NCI-H82 treated with DMSO at 0.1 percent for 48 hours (cell line): ENCODE results near the gene ELFN1.

Experiments
- DNase-seq: peaks from one replicate; lab custom pipeline; 2025; ENCODE audit not compliant: unreplicated experiment; lab: John Stamatoyannopoulos, UW

Gene ELFN1

DNA sequence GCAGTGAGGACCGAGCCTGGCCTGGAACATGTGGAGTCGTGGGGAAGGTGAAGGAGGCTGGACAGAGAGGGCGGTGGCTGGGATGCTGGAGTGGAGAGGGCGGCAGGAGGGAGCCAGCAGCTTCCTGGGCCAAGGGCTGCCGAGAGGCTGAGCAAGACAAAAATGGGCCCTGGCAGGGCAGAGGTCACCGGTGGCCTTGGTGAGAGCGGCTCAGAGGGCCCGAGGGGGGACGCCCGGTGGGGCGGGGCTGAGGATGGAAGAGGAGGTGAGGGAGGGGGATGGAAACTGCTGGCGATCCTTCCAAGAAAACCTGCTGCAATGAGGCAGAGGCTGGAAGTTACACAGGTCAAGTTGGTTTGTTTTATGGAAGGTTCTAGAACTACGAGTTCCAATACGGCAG is 69.5 kb downstream of the ELFN1 start:
- no peak for DNase-seq

DNA sequence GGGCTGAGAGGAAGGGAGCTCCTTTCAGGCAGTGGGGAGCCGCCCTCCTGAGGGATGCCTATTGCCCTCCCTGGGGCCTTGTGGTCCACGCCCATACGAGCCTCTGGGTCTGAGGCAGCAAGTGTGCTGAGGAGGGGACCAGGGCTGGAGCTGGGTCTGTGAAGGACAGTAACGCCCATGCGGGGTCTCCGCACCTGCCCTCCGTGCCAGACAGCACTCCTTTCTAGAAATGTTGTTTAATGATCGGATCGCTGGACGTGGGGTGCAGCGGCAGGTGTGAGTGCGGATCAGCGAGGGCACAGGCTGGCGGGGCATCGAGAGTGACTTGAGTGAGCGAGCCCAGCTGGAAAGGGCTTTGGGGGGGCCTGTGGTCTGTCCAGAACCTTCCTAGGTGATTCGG is 70.1 kb downstream of the ELFN1 start:
- DNase-seq, result no peak

DNA sequence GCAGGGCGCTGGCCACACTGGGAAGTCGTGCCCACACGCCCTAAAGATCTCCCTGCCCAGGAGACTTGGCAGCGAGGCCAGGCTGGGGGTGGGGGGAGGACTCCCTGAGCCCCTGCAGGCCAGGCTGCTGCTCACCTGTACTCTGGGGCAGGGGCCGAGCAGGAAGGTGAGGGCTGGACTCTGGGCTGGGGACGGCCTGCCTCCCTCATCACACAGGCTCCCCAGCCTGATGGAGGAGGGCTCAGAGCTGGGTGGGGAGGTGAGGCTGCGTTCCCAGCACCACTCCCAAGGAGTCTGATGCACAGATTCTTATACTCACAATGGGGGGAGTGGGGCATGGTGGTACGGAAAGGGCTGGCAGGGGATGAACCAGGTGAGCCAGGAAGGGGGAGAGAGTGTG is 71.2 kb downstream of the ELFN1 start:
- DNase-seq, result no peak

DNA sequence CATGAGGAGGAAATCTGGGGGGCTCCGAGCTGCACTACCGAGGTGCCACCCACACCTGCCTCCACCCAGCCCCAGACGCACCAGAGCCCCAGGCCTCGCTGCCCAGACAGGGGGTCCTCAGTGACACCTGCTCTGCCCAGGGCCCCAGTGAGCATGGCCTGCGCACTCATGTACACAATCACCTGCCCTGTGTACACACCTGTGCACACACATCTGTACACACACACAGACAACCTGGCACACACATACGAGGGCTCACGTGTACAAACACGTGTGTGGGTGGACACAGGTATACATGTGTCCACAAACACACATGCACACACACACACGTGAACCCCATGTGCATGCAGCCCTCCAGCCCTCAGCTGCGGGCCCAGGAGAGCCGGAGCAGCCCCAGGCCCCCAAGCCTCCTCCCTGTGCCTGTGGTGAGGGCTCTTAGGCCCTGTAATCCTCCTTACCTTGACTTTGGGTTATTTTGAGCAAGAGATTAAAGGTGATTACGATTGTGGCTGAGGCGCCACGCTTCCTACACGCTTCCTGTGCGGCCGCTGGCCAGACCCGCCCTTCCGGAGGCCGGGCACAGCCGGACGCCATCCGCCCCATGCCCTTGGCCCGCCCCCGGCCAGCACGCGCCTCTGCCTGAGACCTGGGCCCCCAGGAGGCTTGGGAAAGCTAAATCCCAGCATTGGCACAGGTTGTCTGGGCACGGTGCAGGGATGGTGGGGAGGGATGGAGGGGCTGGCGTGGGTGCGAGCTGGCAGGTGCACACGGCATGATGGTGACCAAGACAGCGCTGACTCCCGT is 71.9 kb downstream of the ELFN1 start:
- DNase-seq, result peak; percentile 84

DNA sequence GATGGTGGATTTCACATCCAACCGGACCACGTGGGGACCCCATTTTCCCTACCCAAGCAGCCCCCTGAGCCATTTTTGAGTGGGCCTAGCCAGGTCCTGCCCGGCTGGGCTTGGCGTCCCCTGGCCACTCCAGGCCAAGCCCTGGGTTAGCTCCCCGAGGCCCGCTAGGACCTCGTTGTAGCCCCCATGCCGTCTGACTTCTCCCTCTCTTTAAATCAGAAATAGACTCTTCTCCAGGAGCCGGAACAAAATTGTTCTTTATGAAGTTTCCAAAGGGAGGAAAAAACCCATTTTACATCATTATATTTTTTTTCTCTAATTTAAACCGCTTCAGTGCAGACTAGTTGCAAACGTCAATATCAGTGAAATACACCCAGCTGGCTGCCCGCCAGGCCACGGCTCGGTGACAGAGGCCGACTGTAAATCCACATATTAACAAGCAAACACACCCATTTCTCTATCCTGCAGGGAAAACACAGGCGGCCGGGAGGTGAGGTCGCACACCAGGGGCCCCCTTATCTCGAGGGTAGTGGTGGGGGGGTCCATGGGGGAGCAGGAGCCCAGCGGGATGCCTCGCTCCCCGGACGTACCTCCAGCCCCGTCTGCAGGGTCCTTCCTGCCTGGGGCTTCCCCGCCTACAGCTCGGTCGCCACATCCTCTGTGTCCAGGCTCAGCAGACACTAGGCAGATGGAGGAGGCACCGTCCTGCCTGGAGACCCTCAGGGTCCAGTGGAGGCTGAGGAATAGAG is 72.7 kb downstream of the ELFN1 start:
- peak; percentile 18 for DNase-seq

DNA sequence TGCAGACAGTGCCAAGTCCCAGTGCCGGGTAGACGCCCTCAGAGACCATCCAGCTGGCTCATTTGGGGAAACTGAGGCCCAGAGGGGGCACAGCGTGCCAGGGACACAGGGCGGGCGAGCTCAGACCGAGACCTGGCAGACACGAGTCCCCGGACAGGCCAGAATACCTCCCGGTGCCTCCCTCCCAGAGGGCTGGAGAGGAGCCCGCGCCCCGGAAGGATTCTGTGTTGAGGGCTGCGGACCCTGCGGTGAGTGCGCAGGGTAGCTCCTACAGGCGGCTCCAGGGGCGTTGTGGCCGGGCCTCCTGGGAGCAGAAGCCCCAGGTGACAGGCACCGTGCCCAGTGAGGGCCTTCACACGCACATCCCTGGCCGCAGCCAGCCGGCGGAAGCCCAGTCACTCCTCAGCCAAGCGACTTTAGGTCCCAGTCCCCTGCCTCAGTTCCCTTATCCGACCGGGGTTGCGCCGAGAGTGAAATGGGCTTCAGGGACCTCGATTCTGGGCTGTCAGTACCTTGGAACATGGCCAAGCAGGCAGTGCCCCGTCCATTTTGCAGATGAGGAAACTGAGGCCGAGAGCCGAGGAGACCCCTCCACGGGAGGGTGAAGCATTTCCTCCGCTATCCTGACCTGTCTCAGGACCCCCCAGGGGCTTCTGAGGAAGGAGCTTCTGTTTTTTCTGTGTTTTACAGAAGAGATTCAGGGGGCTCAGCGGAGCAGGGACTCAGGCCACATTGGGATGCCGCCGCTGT is 73.6 kb downstream of the ELFN1 start:
- no peak for DNase-seq

DNA sequence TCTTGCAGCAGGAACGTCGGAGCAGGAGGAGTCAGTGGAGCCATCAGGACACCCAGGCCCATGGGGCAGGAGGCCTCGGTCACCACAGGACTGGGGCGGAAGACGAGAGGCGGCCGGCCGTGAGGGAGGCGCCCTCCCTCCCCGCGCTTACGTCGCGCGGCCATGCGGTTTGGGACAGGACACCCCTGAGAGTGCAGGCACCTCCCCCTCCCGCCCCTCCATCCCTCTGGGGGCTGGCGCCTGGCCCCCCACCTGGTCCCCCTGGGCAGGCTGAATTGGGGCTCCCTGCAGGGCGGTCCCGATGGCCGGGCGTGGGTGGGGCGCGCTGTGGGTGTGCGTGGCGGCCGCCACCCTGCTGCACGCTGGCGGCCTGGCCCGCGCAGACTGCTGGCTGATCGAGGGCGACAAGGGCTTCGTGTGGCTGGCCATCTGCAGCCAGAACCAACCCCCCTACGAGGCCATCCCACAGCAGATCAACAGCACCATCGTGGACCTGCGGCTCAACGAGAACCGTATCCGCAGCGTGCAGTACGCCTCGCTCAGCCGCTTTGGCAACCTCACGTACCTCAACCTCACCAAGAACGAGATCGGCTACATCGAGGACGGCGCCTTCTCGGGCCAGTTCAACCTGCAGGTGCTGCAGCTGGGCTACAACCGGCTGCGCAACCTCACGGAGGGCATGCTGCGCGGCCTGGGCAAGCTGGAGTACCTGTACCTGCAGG is 74.4 kb downstream of the ELFN1 start:
- DNase-seq, result no peak

DNA sequence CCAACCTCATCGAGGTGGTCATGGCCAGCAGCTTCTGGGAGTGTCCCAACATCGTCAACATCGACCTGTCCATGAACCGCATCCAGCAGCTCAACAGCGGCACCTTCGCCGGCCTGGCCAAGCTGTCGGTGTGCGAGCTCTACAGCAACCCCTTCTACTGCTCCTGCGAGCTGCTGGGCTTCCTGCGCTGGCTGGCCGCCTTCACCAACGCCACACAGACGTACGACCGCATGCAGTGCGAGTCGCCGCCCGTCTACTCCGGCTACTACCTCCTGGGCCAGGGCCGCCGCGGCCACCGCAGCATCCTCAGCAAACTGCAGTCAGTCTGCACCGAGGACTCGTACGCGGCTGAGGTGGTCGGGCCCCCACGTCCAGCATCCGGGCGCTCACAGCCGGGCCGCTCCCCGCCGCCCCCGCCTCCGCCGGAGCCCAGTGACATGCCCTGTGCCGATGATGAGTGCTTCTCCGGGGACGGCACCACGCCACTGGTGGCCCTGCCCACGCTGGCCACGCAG is 75.0 kb downstream of the ELFN1 start:
- no peak for DNase-seq

DNA sequence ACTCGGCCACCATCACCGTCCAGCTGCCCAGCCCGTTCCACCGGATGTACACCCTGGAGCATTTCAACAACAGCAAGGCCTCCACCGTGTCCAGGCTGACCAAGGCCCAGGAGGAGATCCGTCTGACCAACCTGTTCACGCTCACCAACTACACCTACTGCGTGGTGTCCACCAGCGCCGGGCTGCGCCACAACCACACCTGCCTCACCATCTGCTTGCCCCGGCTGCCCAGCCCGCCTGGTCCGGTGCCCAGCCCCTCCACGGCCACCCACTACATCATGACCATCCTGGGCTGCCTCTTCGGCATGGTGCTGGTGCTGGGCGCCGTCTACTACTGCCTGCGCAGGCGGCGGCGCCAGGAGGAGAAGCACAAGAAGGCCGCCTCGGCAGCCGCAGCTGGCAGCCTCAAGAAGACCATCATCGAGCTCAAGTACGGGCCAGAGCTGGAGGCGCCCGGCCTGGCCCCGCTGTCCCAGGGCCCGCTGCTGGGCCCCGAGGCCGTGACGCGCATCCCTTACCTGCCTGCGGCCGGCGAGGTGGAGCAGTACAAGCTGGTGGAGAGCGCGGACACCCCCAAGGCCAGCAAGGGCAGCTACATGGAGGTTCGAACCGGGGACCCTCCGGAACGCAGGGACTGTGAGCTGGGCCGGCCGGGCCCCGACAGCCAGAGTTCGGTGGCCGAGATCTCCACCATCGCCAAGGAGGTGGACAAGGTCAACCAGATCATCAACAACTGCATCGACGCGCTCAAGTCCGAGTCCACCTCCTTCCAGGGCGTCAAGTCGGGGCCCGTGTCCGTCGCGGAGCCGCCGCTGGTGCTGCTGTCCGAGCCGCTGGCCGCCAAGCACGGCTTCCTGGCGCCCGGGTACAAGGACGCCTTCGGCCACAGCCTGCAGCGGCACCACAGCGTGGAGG is 75.8 kb downstream of the ELFN1 start:
- DNase-seq, result no peak

DNA sequence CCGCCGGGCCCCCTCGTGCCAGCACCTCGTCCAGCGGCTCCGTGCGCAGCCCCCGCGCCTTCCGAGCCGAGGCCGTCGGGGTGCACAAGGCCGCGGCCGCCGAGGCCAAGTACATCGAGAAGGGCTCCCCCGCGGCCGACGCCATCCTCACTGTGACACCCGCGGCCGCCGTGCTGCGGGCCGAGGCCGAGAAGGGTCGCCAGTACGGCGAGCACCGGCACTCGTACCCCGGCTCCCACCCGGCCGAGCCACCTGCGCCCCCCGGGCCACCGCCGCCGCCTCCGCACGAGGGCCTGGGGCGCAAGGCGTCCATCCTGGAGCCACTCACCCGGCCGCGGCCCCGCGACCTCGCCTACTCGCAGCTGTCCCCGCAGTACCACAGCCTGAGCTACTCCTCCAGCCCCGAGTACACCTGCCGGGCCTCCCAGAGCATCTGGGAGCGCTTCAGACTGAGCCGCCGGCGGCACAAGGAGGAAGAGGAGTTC is 76.5 kb downstream of the ELFN1 start:
- no peak for DNase-seq

DNA sequence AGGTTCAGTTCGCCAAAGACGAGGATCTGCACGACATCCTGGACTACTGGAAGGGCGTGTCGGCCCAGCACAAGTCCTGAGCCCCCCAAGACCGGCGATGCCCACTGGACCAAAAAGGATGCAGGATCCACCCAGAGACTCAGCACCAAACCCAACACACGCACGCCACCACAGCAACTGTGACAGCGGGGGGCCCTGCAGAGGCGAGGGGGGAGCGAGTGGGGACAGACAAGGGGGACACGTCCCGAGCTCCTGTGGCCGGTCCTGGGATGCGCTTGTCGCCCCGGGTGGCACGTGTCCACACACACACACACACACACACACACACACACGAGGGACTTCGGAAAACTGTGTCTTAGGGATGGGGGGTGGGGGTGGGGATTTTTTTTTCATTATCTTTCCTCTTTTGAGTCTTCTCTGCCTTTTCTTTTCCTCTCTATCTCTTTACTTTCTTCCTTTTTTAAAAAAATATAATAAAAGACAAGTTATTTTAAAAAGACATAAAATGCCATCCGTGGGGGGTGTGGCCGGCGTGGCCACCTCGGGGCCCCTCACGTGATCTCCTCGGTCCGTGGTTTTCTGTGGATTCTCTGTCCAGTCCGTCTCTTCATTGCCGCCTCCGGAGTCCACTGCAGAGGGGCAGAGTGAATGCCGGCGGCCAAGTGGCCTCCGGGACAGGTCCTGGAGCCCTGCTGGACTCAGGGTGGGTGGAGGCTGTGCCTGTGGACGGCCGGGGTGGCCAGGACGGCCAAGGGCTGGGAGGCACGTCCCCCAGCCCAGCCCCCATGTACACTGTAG is 77.1 kb downstream of the ELFN1 start:
- DNase-seq, result no peak

DNA sequence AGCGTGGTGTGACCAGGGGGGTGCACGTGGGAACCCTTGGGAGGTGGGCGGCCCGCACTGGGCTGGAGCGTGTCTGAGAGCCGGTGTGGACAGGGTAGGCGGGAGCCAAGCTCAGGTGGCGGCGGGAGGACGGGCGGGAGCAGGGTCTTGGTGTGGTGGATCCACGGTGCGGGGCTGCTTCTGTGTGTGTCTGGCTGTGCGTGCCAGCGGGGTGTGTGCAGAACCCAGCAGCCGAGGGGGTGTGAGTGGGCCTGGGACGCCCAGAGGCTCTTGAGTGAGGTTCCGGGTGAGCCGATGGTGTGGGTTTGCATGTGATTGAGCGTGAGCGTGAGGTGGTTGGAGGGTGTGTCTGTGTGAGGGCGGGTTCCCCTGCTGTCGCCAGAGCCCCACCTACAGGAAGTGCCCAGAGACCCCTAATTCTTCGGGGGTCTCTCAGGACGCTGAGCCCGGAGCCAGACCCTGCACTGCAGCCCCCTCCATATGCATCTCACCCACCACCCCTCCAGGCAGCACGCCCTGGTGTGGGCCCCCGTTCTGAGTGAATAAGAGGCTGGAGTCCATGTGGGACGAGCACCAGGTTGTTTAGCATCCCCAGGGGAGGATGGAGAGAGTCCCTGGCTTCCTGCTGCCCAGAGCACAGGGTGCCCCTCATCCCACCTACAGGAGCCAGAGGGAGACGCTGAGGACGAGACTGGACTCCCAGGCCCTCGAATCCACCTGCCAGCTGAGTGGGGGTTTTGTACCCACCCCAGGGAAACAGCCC is 78.2 kb downstream of the ELFN1 start:
- DNase-seq, result no peak

DNA sequence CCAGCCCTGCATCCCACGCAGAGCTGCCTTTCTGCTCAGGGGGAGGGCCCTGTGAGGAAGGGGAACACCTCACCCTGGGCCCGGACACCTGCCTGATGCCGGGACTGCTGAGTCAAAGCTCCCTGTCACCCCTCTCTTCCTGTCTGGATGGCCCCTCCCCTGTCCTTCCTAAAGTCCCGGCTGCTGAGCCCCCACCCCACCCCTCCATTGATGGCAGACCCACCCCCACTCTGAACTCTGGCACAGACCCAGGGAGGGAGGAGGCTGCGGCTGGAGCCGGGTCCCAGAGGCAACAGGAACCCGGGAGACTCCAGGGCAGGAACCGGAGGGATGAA is 78.7 kb downstream of the ELFN1 start:
- no peak for DNase-seq

DNA sequence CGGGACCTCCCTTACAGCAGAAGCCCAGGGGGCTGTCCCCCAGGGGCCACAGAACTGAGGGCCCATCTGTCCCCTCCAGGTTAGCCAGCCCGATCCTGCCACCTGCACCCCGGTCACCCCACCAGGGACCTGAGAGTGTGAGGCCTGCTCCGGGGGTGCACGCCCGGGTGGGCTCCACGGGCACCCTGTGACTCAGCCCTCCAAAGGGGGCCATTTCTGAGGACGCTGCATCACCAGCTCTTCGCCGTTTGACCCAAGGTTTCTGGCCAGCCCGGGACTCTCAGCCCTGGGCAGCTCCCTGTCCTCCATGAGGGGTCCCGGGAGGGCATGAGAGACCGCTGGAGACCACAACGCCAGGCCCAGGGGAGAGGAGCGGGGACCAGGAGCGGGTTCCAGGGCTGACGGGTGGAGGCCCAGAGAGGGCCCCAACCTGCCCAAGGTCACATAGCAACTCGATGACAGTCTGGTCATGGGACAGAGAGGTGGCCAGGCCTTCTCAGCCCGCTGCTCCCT is 79.3 kb downstream of the ELFN1 start:
- DNase-seq, result no peak

DNA sequence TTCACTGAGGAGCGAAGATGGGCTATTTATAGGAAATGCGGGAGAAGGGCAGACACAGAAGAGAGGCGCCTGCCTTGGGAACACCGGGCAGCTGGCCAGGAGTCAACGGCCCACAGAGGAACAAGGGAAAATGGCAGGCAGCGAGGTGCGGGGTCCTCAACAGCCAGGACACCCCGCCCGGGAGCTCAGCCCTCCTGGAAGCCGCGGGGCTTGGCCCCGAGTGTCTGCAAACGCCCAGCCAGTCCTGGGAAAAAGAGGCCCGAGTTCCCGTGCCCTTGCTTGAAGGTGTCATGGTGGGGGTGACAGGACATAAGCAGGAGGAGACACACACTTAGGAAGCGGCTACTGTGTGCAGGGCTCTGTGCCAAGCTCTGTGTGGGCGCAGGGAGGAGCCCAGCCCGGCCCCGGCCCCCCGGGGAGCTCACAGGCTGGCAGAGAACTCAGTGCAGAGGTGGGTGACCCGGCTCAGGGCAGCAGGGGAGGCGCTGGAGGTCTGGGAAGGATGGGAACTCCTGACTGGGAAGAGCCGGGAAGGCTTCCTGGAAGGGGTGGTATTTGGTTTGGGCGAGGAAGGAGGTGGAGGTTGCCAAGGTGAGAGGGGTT is 79.9 kb downstream of the ELFN1 start:
- DNase-seq, result no peak

DNA sequence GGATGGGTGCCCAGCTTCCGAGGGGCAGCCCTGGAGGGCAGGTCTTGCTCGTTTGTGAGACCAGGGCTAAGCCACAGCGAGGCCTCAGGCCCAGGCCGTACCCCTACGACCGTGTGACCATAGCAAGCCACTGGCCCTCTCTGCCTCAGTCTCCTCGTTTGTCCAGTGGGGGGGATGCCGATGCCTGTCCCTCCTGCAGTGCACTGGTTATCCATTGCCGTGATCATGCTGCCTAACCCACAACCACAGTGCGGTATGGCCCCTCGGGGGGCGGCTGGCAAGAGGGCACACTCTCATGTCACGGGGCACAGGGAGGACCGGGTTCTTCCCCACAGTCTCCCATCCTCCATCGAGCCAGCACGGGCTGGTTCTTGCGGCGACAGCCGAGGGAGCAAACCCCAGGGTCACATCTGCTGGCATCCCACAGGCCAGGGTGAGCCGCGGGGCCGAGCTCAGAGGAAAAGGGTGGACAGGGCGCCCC is 80.5 kb downstream of the ELFN1 start:
- DNase-seq, result no peak

DNA sequence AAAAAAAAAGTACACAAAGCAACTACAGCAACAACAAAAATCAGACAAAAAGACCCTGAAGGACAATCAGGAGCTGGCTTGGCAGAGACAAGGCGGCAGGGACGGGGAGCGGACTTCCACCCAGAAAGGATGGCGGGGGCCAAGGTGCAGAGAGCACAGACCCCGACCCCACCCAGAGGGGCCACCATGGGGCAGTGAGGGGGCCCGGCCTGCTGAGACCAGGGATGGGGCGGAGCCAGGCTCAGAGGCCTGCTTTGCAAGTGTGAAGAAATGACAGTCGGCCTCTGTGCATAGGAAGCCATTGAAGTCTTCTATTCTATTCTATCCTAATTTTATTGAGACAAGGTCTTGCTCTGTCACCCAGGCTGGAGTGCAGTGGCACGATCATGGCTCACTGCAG is 82.0 kb downstream of the ELFN1 start:
- DNase-seq, result no peak
